NCI-H345 (cell line): ENCODE measurements around the gene ACP4.

ENCODE experiments used
- DNase-seq: peaks from one replicate; lab custom pipeline; 2025; lab: John Stamatoyannopoulos, UW

The ACP4 gene

GRCh38 chr19:50822661-50823208 lies 32.5 kb downstream of the ACP4 start:
- DNase-seq, result no peak

- no peak for DNase-seq
These were observed 33.3 kb downstream of the ACP4 start, which contains the start of gene KLK1 for GRCh38 chr19:50823389-50824042. Gene KLK1 (minus strand): TSS chr19:50823787. CDS start chr19:50823748, 39 bp downstream.

GRCh38 chr19:50826492-50827240 lies 36.5 kb downstream of the ACP4 start:
- no peak for DNase-seq

- no peak for DNase-seq
These were observed 37.3 kb downstream of the ACP4 start for GRCh38 chr19:50827476-50827875.

GRCh38 chr19:50829801-50830200 lies 39.6 kb downstream of the ACP4 start:
- DNase-seq, result no peak

GRCh38 chr19:50830266-50831025 lies 40.2 kb downstream of the ACP4 start:
- no peak for DNase-seq

GRCh38 chr19:50831026-50831396 lies 40.8 kb downstream of the ACP4 start:
- no peak for DNase-seq

GRCh38 chr19:50832666-50833065 lies 42.5 kb downstream of the ACP4 start:
- DNase-seq, result no peak

- no peak for DNase-seq
These were observed 43.0 kb downstream of the ACP4 start, which contains the start of gene KLK15 for GRCh38 chr19:50833117-50833801. Gene KLK15 (minus strand): TSS chr19:50833574. CDS start chr19:50831492, 2,082 bp downstream.

- no peak for DNase-seq
These were observed 43.6 kb downstream of the ACP4 start for GRCh38 chr19:50833802-50834167.

GRCh38 chr19:50835103-50835784 lies 45.0 kb downstream of the ACP4 start:
- DNase-seq, result peak; percentile 26

- peak; percentile 75 for DNase-seq
These were observed 45.7 kb downstream of the ACP4 start for GRCh38 chr19:50835785-50836542.

GRCh38 chr19:50836543-50837195 lies 46.5 kb downstream of the ACP4 start:
- DNase-seq, result no peak

- no peak for DNase-seq
These were observed 47.1 kb downstream of the ACP4 start for GRCh38 chr19:50837300-50837699.

GRCh38 chr19:50838239-50838638 lies 48.0 kb downstream of the ACP4 start:
- peak; percentile 38 for DNase-seq

GRCh38 chr19:50839712-50840655 lies 49.8 kb downstream of the ACP4 start:
- DNase-seq, result no peak

- no peak for DNase-seq
These were observed 51.9 kb downstream of the ACP4 start for GRCh38 chr19:50842130-50842529.

GRCh38 chr19:50843205-50843604 lies 53.0 kb downstream of the ACP4 start:
- no peak for DNase-seq

- peak; percentile 73 for DNase-seq
These were observed 53.5 kb downstream of the ACP4 start for GRCh38 chr19:50843701-50844221.
